Fibroblast of pulmonary artery (primary cell): ENCODE measurements around the gene ALKBH2.

ENCODE experiments used
- DNase-seq: peaks from one replicate; pipeline ENCODE4 v3.0.0-alpha.2; 2010; ENCODE audit warnings: low read depth
- H3K4me3 ChIP-seq: replicated peaks from 2 replicates; pipeline ENCODE4 v1.5.1; 2011; ENCODE audit warnings: low read depth, mild to moderate bottlenecking, control low read depth, low read length, moderate library complexity
- CTCF ChIP-seq: IDR thresholded peaks from 2 replicates; pipeline ENCODE4 v1.5.1; 2011; ENCODE audit warnings: mild to moderate bottlenecking, control low read depth, low read length, inconsistent platforms; ENCODE audit errors: missing control alignments

ALKBH2 gene

GRCh38 chr12:109121346-109121880, 28.1 kb upstream of the ALKBH2 start:
- no peak for TF ChIP-seq CTCF
- DNase-seq: no peak

GRCh38 chr12:109120557-109120956, 27.3 kb upstream of the ALKBH2 start:
- DNase-seq: no peak
- TF ChIP-seq CTCF: no peak

More at GRCh38 chr12:109121346-109121880, 28.1 kb upstream of the ALKBH2 start:
- no peak overlapping the region for H3K4me3 ChIP-seq

GRCh38 chr12:109120095-109120494, 26.8 kb upstream of the ALKBH2 start:
- TF ChIP-seq CTCF: no peak
- DNase-seq: no peak
- no peak overlapping the region for H3K4me3 ChIP-seq

More at GRCh38 chr12:109120557-109120956, 27.3 kb upstream of the ALKBH2 start:
- no peak overlapping the region for H3K4me3 ChIP-seq

DNA sequence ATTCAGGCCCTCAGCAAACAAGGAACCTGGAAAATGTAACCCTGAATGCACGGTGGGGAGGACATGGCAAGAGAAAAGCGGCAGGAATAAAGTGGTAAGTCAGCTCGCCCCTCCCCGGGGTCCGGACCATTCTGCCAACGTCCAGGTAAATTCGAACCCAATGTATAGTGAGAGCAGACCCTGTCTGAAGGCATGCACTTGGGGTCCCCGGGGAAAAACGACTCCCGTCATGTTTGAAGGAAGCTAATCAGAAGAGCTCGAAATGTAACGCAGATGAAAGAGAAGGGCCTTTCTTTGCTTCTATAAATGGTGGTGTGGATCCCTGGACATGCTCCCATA, 23.3 kb upstream of the ALKBH2 start:
- TF ChIP-seq CTCF: no peak
- DNase-seq: no peak
- no peak overlapping the region for H3K4me3 ChIP-seq

DNA sequence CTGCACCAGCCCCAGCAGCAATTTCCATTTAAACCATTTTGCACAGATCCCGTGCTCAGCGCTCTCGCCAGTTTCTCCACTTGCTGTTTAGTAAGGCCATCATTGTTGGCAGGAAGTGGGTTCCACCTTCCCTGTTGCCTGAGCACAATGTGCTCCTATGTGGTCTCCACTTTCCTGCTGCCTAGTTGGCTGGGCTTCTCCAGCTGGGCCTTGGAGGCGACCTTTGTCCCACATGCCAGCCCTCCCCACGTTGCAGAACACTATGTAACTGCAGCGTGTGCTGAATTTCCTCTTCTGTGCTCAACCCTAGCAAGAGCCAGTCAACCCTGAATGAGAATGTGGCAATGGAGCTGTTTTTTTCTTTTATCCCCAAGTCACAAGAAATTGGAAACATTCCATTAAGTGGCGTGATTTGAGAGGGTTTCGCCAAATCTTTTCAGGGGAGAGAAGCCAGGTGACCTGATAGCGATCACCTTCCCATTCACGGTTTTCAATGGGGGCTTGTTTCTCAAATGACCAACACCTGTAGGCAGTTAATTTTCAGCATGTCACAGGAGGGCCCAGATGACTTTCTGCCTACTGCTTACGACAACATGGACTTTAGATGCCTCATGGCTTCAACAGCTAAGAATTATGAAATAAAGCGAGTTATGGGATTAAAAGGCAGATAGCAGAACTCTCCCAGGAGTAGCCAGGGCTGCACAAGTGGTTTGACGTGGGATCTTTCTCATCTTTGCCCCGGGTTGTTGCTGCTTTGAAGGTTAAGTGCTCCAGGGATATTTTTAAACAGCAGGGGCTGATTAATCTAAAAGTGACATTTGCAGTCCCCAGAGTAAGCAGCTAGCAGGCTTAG, 22.7 kb upstream of the ALKBH2 start, which contains the start of gene ACACB:
ACACB (plus strand) TSS at position 830 of the 853 bp plus-strand sequence. CDS start 22,819 bp downstream, outside the sequence.
- no peak for DNase-seq
- no peak within 1 kb of the TSS for H3K4me3 ChIP-seq
- TF ChIP-seq CTCF: no peak

GRCh38 chr12:109115404-109115757, 22.1 kb upstream of the ALKBH2 start:
- H3K4me3 ChIP-seq: no peak overlapping the region
- no peak for DNase-seq
- no peak for TF ChIP-seq CTCF
